ENCODE measurements around the gene CAMSAP3.

Gene CAMSAP3

DNA sequence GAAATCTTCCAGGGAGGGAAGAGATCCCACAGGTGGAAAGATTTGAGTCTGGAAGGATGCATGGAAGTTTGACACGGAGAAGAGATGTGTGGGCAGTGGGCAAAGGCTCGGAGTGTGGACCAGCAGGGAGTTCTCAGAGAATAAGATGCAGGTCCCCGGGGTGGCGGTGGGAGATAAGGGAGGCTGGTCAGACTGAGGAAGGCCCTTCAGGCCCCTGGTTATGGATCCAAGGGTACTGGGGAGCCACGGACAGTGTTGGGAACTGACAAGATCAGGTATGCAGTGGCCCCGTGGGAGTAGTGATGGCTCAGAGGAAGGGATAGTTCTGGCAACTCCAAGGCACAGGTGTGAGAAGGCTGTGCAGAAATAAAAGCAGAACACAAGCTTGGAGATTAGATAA is 2.5 kb downstream of the CAMSAP3 start:
- TF ChIP-seq, protein P1, sequence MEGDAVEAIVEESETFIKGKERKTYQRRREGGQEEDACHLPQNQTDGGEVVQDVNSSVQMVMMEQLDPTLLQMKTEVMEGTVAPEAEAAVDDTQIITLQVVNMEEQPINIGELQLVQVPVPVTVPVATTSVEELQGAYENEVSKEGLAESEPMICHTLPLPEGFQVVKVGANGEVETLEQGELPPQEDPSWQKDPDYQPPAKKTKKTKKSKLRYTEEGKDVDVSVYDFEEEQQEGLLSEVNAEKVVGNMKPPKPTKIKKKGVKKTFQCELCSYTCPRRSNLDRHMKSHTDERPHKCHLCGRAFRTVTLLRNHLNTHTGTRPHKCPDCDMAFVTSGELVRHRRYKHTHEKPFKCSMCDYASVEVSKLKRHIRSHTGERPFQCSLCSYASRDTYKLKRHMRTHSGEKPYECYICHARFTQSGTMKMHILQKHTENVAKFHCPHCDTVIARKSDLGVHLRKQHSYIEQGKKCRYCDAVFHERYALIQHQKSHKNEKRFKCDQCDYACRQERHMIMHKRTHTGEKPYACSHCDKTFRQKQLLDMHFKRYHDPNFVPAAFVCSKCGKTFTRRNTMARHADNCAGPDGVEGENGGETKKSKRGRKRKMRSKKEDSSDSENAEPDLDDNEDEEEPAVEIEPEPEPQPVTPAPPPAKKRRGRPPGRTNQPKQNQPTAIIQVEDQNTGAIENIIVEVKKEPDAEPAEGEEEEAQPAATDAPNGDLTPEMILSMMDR (IDR thresholded peaks at IDR 0.05; ENCODE audit: insufficient read depth, missing control alignments) = no peak
- FAIRE-seq (no peak), DNase-seq (ENCODE audit: insufficient read length, low spot score) (no peak)

DNA sequence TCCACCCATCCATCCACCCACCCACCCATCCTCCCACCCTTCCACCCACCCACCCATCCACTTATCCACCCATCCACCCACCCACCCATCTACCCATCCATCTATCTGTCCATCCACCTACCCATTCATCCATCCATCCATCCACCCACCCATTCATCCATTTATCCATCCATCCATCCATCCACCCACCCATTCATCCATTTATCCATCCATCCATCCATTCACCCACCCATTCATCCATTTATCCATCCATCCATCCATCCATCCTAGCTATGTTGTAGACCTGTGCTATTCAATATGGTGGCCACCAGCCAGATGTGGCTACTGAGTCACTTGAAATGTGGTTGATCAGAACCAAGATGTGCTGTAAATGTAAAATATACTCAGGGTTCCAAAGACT is 5.1 kb downstream of the CAMSAP3 start:
- TF ChIP-seq, protein P1 (IDR thresholded peaks at IDR 0.05; ENCODE audit: insufficient read depth, missing control alignments) = no peak
- no peak for FAIRE-seq
- no peak for DNase-seq (ENCODE audit: insufficient read length, low spot score)

DNA sequence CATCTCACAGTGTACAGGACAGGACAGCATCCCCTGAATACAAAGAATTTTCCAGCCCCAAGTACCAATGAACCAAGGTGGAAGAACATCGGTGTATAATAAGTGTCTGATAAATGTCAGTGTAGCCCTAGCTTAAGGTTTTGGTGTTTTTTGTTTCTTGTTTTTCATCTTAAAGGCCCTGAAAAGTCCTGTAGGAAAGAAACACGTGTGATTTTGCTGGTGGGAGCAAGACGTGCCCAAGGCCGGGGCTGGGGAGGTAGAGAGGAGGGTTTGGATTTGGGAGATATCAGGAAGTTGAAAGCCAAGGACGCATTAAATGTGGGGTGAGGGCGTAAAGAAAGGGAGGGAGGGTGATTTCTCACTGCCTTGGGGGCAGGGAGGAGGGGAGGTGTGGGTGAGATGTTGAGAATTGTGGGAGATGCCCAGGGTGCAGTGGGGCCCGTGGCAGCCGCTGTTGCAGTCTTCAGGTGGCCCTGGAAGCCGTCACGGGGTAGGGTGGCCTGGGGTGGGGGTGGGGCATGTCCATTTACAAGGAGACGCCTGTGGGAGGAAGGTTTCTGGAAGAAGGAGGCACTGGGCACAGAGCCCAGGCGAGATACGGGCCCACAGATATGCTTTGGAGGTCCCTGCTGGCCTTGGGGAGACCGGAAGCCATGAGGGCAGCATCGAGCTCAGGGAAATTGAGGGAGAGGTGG is 6.7 kb downstream of the CAMSAP3 start:
- DNase-seq (ENCODE audit: insufficient read length, low spot score) = no peak
- no peak for FAIRE-seq
- TF ChIP-seq, protein P1 (IDR thresholded peaks at IDR 0.05; ENCODE audit: insufficient read depth, missing control alignments) = no peak

DNA sequence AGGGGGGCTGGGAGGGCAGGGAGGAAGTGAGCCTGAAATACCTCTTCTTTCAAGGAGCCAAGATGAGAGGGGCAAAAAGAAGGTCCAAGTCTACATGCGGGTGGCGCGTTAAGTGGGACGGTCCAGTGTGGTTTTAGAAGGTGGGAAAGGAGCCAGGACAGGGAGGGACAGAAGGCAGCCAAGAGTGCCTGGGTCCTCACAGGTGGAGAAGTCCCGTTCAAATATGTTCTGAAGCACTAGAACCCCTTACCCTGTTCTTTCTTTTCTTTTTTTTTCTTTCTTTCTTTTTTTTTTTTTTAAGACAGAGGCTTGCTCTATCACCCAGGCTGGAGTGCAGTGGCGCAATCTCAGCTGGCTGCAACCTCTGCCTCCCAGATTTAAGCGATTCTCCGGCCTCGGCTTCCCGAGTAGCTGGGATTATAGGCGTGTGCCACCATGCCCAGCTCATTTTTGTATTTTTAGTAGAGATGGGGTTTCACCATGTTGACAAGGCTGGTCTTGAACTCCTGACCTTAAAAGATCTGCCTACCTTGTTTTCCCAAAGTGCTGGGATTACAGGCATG is 7.4 kb downstream of the CAMSAP3 start:
- TF ChIP-seq, protein P1 (IDR thresholded peaks at IDR 0.05; ENCODE audit: insufficient read depth, missing control alignments) = no peak
- no peak for DNase-seq (ENCODE audit: insufficient read length, low spot score)
- FAIRE-seq = no peak

DNA sequence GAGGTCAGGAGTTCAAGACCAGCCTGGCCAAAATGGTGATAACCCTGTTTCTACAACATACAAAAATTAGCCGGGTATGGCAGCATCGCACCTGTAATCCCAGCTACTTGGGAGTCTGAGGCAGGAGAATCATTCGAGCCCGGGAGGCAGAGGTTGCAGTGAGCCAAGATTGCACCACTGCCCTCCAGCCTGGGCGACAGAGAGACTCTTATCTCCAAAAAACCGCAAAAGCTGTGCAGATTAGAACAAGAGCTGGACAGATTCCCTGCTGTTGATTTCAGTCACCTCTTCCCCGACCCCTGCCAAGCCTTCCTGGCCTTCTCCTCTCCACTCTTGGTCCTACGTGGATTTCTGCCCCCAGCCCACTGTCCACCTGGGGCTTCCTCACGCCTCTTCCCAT is 8.3 kb downstream of the CAMSAP3 start:
- DNase-seq (ENCODE audit: insufficient read length, low spot score) = no peak
- TF ChIP-seq, protein P1 (IDR thresholded peaks at IDR 0.05; ENCODE audit: insufficient read depth, missing control alignments) = no peak
- no peak for FAIRE-seq

DNA sequence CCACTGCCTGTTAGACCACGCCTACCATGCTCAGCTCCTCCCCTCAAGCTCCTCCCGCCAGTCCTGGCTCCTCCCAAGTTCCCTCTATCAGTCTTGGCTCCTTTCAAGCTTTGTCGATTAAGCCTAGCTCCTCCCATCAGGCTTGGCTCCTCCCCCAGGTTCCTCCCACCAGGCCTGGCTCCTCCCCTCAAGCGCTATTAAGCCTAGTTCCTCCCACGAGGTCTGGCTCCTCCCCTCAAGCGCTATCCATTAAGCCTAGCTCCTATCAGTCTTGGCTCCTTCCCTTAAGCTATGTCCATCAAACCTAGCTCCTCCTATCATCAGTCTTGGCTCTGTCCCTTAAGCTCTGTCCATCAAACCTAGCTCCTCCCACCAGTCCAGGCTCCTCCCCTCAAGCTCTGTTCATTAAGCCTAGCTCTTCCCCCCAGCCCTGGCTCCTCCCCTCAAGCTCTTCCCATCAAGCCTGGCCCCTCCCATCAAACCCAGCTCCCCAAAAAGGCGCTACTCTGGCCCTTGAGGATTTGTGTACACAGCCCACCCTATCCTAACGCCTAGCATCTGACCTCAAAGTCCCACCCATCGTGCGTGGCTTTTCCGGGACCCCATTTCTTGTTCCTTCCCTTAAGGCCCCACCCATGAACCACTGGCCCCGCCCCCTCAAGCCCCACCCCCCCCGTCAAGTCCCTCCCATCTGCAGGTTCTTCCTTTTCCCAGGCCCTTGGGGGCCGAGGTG is 10.0 kb downstream of the CAMSAP3 start:
- DNase-seq (ENCODE audit: insufficient read length, low spot score) = no peak
- no peak for FAIRE-seq
- TF ChIP-seq, protein P1 (IDR thresholded peaks at IDR 0.05; ENCODE audit: insufficient read depth, missing control alignments) = no peak

DNA sequence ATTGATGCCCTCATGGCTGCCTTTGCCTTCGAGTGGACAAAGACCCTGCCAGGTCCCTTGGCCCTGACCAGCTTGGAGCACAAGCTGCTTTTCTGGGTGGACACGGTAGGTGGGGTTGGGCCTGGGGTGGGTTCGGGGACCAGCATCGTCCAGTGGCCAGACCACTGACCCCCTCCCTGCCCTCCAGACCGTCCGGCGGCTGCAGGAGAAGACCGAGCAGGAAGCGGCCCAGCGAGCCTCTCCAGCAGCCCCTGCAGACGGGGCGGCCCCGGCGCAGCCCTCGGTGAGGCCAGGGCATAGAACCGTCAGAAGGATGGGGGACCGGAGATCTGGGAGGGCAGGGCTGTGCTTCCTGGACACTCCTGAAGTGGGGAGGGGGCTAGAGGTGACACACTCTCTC is 10.6 kb downstream of the CAMSAP3 start:
- no peak for FAIRE-seq
- TF ChIP-seq, protein P1 (IDR thresholded peaks at IDR 0.05; ENCODE audit: insufficient read depth, missing control alignments) = no peak

More for the DNA sequence above, 10.6 kb downstream of the CAMSAP3 start:
- no peak for DNase-seq (ENCODE audit: insufficient read length, low spot score)

Measured in D721Med (cell line).